Mammary epithelial cell (primary cell): Measurements from ENCODE around the gene HAL.

Experiments
- EZH2 ChIP-seq: IDR thresholded peaks from 2 replicates; pipeline ENCODE4 v1.6.1; 2012; ENCODE audit warnings: low read length, inconsistent platforms, borderline replicate concordance
- TF ChIP-seq, protein P1 (sequence below), 2 donors: IDR thresholded peaks in 1 of 2; conservative IDR thresholded peaks in 1 of 2; 2 replicates each; pipeline ENCODE4 v1.5.1; 2011 to 2012; ENCODE audit warnings: inconsistent platforms in 2 of 2, low read length in 2 of 2, mild to moderate bottlenecking in 2 of 2, control low read depth in 1 of 2, low read depth in 1 of 2; ENCODE audit not compliant: insufficient read depth in 1 of 2; ENCODE audit errors: extremely low read depth in 1 of 2

DNA sequence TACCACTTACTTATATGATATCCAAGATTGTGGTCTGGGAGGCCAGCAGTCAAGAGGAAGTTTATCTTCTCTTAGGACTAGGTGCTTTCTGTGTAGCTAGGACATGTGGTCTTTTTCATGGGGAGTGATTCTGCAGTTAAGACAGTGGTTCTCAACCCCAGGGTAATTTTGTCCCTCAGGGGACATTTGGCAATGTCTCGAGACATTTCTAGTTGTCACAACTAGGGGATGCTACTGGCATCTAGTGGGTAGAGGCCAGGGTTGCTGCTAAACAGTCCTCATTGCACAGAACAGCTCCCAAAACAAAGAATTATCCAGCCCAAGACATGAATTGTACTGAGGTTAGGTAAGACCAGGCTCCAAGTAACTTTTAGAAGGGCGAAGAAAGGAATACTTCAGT lies 33.0 kb downstream of the HAL start:
- TF ChIP-seq, protein P1, sequence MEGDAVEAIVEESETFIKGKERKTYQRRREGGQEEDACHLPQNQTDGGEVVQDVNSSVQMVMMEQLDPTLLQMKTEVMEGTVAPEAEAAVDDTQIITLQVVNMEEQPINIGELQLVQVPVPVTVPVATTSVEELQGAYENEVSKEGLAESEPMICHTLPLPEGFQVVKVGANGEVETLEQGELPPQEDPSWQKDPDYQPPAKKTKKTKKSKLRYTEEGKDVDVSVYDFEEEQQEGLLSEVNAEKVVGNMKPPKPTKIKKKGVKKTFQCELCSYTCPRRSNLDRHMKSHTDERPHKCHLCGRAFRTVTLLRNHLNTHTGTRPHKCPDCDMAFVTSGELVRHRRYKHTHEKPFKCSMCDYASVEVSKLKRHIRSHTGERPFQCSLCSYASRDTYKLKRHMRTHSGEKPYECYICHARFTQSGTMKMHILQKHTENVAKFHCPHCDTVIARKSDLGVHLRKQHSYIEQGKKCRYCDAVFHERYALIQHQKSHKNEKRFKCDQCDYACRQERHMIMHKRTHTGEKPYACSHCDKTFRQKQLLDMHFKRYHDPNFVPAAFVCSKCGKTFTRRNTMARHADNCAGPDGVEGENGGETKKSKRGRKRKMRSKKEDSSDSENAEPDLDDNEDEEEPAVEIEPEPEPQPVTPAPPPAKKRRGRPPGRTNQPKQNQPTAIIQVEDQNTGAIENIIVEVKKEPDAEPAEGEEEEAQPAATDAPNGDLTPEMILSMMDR (conservative IDR thresholded peaks at IDR 0.05 in 1 of 2, IDR thresholded peaks at IDR 0.05 in 1 of 2; ENCODE audit: extremely low read depth in 1 of 2, insufficient read depth in 1 of 2, low read depth in 1 of 2, low read length in 2 of 2) = peak; percentile 3 to 17
- no peak for TF ChIP-seq EZH2
